WI38 (cell line): ENCODE measurements around the gene TMEM132D.

Experiments used
- H3K4me3 ChIP-seq: 2 replicates; pipeline ENCODE4 v1.5.1; 2011; ENCODE audit warnings: low read depth, mild to moderate bottlenecking, control low read depth, low read length
- CTCF ChIP-seq: IDR thresholded peaks from 2 replicates; pipeline ENCODE4 v1.5.1; 2012; ENCODE audit warnings: low read depth, mild to moderate bottlenecking, control low read depth, low read length

Gene TMEM132D

DNA sequence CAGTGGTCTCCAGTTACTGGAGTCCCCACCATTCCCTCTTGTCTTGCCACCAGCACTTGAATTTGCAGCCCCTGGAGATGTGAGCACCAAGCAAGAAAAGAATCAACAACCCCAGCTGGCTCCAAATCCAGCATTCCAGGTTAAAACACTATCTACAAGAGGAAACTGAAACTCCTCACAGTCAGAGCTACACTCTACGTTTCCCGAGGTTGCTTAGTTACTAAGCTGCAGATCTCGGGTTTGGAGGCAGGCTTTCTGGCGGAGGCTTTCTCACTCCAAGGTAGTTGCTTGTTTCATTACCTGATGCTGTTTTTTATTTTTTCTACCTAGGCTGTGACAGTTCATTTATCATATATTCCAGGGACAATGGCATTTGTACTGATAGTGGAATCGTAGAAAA is 802.4 kb downstream of the TMEM132D start:
- TF ChIP-seq CTCF = no peak
- no peak overlapping the region for H3K4me3 ChIP-seq

DNA sequence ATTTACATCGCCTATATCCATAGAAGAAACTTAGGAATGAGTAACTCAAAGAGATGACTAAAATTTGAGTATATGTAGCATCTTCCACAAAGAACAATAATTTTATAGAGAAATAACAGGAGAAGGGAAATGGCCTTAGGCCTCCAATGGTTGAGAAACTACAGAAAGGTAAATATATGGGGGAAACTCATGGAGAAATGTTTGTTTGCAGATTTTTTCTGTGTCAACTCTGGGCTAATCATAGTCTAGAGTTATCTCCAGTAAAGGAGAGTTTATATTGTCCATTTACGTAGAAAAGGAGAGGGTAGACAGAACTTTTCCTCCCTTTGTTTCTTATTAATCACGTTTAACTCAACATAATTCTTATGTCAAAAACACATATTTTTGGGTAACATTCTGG is 806.4 kb downstream of the TMEM132D start:
- H3K4me3 ChIP-seq = no peak overlapping the region
- no peak for TF ChIP-seq CTCF

DNA sequence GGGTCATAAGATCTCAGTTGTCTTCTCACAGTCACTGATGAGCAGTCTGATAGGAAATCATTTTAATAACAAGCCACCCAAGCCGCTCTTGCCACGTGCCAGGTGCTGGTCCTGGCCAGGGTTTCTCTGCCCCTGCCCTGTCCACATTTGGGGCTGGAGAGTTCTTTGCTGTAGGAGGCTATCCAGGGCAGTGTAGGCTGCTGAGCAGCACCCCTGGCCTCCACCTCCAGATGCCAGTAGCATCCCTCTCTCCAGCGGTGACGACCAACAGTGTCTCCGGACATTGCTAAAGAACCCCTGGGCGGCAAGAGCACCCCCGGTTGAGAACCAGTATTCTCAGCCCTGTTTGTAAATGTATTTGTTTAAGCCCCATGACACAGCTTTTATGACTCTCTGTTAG is 806.9 kb downstream of the TMEM132D start:
- TF ChIP-seq CTCF = no peak
- no peak overlapping the region for H3K4me3 ChIP-seq

DNA sequence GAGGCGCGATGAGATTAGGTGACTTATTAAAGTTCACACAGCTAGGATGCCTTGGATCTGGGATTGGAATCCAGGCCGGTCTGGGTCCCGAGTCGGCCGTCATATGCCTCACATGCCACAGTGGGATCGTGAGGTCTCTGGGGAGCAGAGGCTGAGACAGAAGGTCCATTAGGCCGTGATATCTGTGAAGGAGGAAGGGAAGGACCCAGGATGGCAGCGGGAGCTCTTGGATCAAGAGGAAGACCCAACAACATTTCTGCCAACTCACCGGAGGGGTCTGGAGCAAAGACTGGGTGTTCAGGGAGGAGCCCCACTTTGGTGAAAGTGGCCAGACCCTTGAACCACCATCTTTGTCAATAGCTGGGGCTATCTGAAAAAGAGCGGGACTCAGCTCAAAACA is 807.6 kb downstream of the TMEM132D start:
- no peak overlapping the region for H3K4me3 ChIP-seq
- TF ChIP-seq CTCF = no peak

DNA sequence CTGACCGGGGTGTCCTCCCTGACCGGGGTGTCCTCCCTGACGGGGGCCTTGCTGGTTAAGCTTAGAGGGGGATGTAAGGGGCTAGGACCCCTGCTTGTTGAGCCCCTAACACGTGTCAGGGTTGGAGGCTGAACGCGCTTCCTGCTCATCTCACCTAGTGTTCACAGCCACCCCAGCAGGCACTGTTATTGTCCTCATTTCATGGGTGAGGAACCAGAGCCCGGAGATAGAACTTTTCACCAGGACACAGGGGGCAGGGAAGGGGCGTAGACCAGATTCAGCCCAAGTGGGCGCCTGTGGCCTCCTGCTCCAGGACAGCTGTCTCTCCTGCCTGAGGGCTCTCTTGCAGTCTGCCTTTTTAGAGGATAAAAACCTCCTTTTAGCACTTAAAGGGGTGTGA is 814.2 kb downstream of the TMEM132D start:
- no peak for TF ChIP-seq CTCF
- H3K4me3 ChIP-seq = no peak overlapping the region

DNA sequence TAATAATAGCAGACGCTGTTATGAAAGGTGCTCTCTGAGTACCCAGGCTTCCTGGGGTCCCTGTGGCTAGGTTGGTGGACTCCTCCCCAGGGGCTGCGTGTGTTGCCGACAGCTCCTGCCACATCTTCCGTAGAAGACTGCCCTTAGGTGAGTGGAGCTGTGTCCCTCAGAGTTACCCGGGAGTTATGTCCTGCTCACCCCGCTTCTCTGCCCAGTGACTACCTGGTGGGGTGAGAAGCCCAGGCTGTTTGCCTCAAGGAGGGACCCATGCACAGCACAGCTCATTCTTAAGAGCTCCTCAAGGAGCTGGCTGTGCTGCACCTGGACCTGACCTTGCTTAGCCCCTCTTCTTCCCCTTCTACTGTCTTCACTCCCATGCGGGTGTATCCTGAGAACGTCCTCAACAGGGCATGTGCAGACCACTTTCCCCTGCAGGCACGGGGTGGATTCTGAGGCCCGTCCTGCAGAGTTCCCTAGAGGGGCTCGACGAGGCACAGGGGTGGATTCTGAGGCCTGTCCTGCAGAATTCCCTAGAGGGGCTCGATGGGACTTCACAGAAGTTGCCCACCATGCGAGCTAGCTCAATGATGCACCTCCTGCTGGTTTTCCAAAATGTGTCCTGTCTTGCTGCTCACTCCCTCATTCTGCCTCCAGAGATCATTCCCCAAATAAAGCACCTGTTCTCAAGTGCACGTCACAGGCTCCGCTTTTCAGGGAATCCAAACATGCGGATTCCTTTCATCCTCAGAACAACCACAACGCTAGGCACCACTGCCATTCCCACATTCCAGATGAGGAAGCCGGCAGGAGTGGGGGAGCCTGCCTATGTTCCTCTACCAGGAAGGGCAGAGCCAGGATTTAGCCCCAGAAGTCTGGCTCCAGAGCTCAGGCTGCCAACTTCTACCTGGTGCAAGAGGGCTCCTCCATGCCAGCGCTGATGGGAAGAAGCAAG is 818.7 kb downstream of the TMEM132D start:
- no peak for TF ChIP-seq CTCF
- H3K4me3 ChIP-seq = no peak overlapping the region

- no peak for TF ChIP-seq CTCF
- H3K4me3 ChIP-seq = no peak overlapping the region
Observed at GRCh38 chr12:129083121-129083840, 820.5 kb downstream of the TMEM132D start.
